Activated T-cell treated with anti-CD3 and anti-CD28 coated beads, Interleukin-2, amount 50 U/mL, for 72 hours (primary cell): ENCODE results near the gene PGK1. TPM values are rescaled to one million over a fixed set of nuclear protein-coding genes. Genes with fewer than 3 reads are reported as not detected.
"Not testable (repeated sequence)": the region's sequence is repeated elsewhere in the genome, so short reads cannot be mapped to it uniquely, and the experiment has no call there.

Experiments
- ATAC-seq, 2 donors: fragments of 150-1000 bp; cut with Tn5 transposase; replicated peaks in 1 of 2; 2 replicates each; pipeline ENCODE4 v1.10.0; 2021; ENCODE audit warnings: moderate library complexity in 2 of 2, mild to moderate bottlenecking in 1 of 2
- DNase-seq, 2 donors: peaks; one replicate each; pipeline ENCODE4 v3.0.0; 2021 to 2022; ENCODE audit warnings: mixed read lengths in 1 of 2
- H3K27ac Mint-ChIP-seq: one replicate; pipeline ENCODE4 v1.8.0; 2022; ENCODE audit warnings: mild to moderate bottlenecking, moderate library complexity, mixed read lengths
- H3K27me3 Mint-ChIP-seq: one replicate; pipeline ENCODE4 v1.8.0; 2022; ENCODE audit warnings: low read depth, mixed read lengths
- H3K36me3 Mint-ChIP-seq, 2 donors: one replicate each; pipeline ENCODE4 v1.8.0; 2022; ENCODE audit warnings: mixed read lengths in 2 of 2, mild to moderate bottlenecking in 1 of 2; ENCODE audit not compliant: insufficient read depth in 2 of 2
- H3K4me1 Mint-ChIP-seq: one replicate; pipeline ENCODE4 v1.8.0; 2022; ENCODE audit warnings: low read depth, mixed read lengths
- H3K4me3 Mint-ChIP-seq, 2 donors: one replicate each; pipeline ENCODE4 v1.8.0; 2022; ENCODE audit warnings: mild to moderate bottlenecking in 2 of 2, mixed read lengths in 2 of 2, moderate library complexity in 2 of 2
- H3K9me3 Mint-ChIP-seq, 2 donors: one replicate each; pipeline ENCODE4 v1.8.0; 2022; ENCODE audit warnings: mixed read lengths in 2 of 2
- total RNA-seq, 2 donors: library from RNA; stranded (reverse); gene quantifications; one replicate each; pipeline ENCODE4 v1.2.3, GENCODE V29; 2022

Gene PGK1
- 100 to 1,000 TPM; 345 to 457 TPM for total RNA-seq

DNA sequence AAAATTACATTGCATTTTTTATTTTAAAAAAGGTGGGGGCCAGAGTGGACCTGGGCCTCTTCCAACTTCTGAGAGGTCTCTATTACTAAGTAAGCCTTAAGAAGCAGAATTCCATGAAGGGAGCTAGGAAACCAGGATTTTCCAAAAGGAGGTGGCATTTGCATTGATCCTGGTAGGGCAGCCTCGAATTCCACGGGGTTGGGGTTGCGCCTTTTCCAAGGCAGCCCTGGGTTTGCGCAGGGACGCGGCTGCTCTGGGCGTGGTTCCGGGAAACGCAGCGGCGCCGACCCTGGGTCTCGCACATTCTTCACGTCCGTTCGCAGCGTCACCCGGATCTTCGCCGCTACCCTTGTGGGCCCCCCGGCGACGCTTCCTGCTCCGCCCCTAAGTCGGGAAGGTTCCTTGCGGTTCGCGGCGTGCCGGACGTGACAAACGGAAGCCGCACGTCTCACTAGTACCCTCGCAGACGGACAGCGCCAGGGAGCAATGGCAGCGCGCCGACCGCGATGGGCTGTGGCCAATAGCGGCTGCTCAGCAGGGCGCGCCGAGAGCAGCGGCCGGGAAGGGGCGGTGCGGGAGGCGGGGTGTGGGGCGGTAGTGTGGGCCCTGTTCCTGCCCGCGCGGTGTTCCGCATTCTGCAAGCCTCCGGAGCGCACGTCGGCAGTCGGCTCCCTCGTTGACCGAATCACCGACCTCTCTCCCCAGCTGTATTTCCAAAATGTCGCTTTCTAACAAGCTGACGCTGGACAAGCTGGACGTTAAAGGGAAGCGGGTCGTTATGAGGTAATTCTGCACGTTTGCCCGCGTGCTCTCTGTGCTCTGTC, at the start of gene PGK1:
Gene PGK1 (plus strand): TSS at position 626 of the 824 bp plus-strand sequence. CDS start 93 bp downstream, at position 719.
- Mint-ChIP-seq H3K27me3 (peaks cover 13% of the 10 kb centered on the region), H3K4me1 (peaks cover 30% of the 10 kb centered on the region), H3K36me3 (peaks cover 20% of the 10 kb centered on the region in 2 donors), H3K9me3 (peaks cover 0 to 2% of the 10 kb centered on the region in 2 donors), H3K4me3 (peak within 1 kb of the TSS; percentile 80 to 99), H3K27ac (peak within 1 kb of the TSS; percentile 97)
- peak; percentile 92 to 95 for DNase-seq
- peak; percentile 97 to 98 for ATAC-seq

DNA sequence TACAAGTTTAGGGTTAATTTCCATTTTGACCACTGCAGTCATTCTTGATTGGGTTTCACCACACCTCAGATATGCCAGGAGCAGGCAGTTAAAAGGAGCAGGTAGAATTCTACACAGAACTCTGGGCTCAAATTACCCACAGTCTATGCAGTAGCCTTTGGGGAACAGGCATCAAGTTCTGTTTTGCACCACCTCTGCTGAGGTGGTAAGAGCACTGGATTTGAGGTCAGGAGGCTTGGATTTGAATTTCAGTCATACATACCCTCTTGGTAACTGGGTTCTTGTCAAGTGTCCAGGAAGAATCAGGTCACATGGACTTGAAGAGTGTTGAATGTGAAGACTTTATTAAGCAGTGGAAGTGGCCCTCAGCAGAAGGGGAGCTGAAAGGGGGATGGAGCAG, 40.4 kb upstream of the PGK1 start:
- H3K36me3 Mint-ChIP-seq, result peaks cover under 1% of the 10 kb centered on the region in 2 donors
- ATAC-seq, result no peak

DNA sequence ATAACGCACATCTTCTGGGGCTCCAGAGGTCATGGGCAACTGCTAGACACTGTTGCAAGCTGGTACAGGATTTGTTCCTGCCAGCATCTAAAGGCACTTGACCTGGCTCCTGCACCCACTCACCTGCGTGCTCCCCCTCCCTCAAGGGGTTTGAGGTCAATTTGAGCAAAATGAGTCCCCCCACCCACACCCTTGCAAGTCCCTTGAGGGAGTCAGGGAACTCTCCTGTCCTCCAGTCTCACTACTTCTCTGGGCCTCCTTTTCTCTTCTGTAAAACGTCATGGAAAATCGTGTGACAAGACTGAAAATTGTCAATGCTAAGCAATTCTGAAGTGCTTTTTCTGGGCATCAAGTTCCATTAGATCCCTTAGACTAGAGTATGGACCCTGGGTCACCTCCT, 39.9 kb upstream of the PGK1 start:
- H3K4me3 Mint-ChIP-seq, result no peak overlapping the region
- no peak for ATAC-seq
- peaks cover 2 to 3% of the 10 kb centered on the region in 2 donors for H3K36me3 Mint-ChIP-seq
- H3K27ac Mint-ChIP-seq, result no peak overlapping the region
- H3K9me3 Mint-ChIP-seq, result peaks cover 0 to 2% of the 10 kb centered on the region in 2 donors
- H3K4me1 Mint-ChIP-seq, result peaks cover 23% of the 10 kb centered on the region
- peaks cover 9% of the 10 kb centered on the region for H3K27me3 Mint-ChIP-seq
- no peak for DNase-seq

More for the DNA sequence above, 40.4 kb upstream of the PGK1 start:
- Mint-ChIP-seq H3K27me3 (peaks cover 9% of the 10 kb centered on the region), H3K4me1 (peaks cover 23% of the 10 kb centered on the region), H3K27ac (no peak overlapping the region), H3K9me3 (no peaks in the 10 kb centered on the region), H3K4me3 (no peak overlapping the region)
- no peak for DNase-seq

DNA sequence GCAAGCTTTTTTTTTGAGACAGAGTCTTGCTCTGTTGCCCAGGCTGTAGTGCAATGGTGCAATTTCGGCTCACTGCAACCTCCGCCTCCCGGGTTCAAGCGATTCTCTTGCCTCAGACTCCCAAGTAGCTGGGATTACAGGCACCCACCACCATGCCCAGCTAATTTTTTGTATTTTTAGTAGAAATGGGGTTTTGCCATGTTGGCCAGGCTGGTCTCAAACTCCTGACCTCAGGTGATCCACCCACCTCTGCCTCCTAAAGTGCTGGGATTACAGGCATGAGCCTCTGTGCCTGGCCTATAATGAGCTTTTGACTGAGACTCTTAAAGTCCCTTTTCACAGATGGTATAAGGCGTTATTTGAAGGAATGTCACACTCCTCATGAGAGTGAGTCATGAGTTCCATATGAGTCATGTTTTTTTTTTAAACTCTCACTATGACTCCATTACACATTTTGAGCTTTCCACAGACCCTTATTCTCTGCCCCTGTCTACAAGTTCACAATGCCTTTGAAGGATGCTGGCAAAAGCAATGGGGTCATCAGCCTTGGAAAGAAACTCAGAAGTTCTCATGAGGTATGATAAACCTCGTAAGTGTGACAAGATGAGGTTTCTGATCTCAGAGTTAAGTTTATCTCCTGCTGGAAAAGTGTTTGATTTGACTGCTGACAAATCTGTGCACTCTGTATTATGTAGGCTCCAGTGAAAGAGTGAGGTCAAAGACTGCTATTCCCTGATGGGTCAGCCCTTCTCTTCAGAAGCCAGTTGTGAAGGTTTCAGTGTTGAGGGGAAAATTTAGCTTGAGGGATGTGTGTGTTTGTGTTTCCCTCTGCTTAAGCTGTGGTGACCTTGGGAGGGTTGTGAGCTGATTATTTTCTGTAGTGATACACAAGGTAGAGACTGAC, 39.1 kb upstream of the PGK1 start:
- ATAC-seq, result peak; percentile 93 to 95
- peak overlapping the region; percentile 35 to 75 for H3K4me3 Mint-ChIP-seq
- peak; percentile 7 to 25 for DNase-seq
- not testable (repeated sequence) for H3K9me3 Mint-ChIP-seq, H3K27me3 Mint-ChIP-seq, H3K36me3 Mint-ChIP-seq
- peaks cover 23% of the 10 kb centered on the region for H3K4me1 Mint-ChIP-seq
- peak overlapping the region; percentile 69 for H3K27ac Mint-ChIP-seq

DNA sequence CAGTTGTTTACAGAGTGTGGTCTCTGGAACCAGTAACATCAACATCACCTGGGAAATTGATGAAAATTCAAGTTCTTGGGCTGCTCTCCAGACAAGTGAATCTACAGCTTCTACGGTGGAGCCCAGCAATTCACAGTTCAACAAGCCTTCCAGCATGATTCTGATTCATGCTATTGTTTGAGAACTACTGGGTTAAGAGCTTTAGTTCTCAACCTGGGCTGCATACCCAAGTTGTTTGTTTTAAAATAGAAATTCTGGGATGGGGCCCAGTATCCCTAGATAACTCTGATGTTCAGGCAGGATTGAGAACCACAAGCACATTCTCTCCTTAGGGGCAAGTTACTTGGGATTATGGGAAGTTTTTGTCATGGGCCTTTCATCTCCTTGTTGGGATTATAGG, 37.9 kb upstream of the PGK1 start:
- Mint-ChIP-seq H3K27ac (no peak overlapping the region), H3K4me1 (peaks cover 23% of the 10 kb centered on the region), H3K4me3 (no peak overlapping the region), H3K27me3 (peaks cover 9% of the 10 kb centered on the region), H3K9me3 (peaks cover 0 to 2% of the 10 kb centered on the region in 2 donors), H3K36me3 (peaks cover 2 to 3% of the 10 kb centered on the region in 2 donors)
- DNase-seq, result no peak
- no peak for ATAC-seq

DNA sequence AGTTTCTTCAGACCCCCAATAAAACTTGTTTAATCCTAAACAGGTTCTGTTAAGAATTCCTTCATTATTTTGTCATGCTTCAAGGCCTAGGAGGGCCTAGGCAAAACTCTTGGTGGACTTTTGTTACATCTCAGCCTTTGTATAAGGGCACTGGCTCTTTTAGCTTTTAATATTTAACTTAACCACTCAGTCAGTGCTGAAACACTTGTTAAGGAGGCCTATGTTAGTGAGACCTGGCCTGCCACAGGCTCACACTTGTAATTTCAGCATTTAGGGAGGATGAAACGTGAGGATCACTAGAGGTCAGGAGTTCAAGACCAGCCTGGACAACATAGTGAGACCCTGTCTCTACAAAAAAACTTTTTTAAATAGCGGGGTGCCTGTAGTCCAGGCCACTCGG, 32.7 kb upstream of the PGK1 start:
- no peak for ATAC-seq
- Mint-ChIP-seq H3K27me3 (no peaks in the 10 kb centered on the region), H3K27ac (no peak overlapping the region), H3K4me1 (peaks cover 16% of the 10 kb centered on the region), H3K9me3 (peaks cover 6% of the 10 kb centered on the region in 2 donors), H3K4me3 (no peak overlapping the region), H3K36me3 (peaks cover 12 to 16% of the 10 kb centered on the region in 2 donors)
- no peak for DNase-seq

DNA sequence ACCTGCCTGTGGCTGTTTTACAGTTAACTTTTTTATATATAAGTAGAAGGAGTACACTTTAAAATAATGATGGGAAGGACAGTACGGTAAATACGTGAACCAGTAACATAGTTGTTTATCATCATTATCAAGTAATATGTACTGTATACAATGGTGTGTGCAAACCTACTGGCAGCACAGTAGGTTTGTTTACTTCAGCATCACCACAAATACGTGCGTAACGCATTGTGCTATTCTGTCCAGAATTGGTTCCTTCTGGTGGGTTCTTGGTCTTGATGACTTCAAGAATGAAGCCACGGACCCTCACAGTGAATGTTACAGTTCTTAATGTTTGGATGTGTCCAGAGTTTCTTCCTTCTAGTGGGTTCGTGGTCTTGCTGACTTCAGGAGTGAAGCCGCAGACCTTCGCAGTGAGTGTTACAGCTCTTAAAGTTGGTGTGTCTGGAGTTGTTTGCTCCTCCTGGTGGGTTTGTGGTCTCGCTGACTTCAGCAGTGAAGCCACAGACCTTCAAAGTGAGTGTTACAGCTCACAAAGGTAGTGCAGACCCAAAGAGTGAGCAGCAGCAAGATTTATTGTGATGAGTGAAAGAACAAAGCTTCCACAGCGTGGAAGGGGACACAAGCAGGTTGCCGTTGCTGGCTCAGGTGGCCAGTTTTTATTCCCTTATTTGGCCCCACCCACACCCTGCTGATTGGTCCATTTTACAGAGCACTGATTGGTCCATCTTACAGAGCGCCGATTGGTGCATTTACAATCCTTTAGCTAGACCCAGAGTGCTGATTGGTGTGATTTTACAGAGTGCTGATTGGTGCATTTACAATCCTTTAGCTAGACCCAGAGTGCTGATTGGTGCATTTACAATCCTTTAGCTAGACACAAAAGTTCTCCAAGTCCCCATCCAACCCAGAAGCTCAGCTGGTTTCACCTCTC, 30.6 kb upstream of the PGK1 start:
- H3K27ac Mint-ChIP-seq, result peak overlapping the region; percentile 84
- not testable (repeated sequence) for H3K9me3 Mint-ChIP-seq, H3K27me3 Mint-ChIP-seq
- H3K36me3 Mint-ChIP-seq, result peaks cover 14 to 29% of the 10 kb centered on the region in 2 donors
- H3K4me3 Mint-ChIP-seq, result peak overlapping the region; percentile 38 to 50
- DNase-seq, result peak; percentile 18 to 49
- peaks cover 16% of the 10 kb centered on the region for H3K4me1 Mint-ChIP-seq
- peak; percentile 54 to 71 for ATAC-seq

DNA sequence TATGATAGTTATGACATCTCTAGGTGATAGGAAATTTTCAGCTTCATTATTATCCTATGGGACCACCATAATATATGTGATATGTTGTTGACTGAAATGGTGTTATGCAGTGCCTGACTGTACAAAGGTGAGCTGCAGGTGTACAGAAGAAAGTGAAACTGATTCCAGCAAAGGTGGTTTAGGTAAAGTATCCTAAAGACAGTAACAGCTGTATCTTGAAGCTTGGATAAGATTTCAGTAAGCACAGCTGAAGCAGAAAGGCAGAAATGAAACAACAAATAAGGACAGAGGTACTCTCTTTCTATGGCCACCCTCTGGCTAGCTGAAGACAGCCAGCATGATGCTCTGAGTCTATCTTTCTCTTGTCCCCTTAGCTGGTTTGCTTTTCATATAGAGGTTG, 30.0 kb upstream of the PGK1 start:
- no peak overlapping the region for H3K4me3 Mint-ChIP-seq
- ATAC-seq, result no peak
- peaks cover 12 to 28% of the 10 kb centered on the region in 2 donors for H3K36me3 Mint-ChIP-seq
- H3K27ac Mint-ChIP-seq, result no peak overlapping the region
- peaks cover 2% of the 10 kb centered on the region for H3K27me3 Mint-ChIP-seq
- peaks cover 16% of the 10 kb centered on the region for H3K4me1 Mint-ChIP-seq
- DNase-seq, result no peak
- H3K9me3 Mint-ChIP-seq, result peaks cover 4 to 12% of the 10 kb centered on the region in 2 donors

DNA sequence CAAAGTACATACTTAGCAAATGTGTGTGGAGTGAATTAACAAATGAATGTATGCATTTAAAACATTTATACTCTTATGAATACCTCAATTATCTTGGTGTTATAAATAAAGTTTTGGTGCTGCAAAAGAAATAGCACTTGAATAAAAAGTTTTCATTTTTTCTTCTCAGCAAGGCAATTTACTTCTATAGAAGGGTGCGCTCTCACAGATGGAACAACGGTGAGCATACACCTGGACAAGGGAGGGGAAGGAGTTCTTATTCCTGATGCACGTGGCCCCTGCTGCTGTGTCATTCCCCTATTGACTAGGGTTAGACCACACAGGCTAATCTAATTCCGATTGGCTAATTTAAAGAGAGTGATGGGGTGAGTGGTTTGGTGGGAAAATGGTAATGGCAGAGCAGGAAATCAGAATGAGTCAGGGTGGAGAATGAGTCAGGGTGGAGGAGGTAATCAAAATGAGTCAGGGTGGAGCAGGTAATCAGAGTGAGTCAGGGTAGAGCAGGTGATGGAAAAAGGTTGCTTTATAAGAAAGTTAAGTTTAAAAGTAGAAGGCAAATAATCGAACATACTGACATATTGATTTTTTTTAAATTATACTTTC, 28.2 kb upstream of the PGK1 start:
- peak; percentile 69 for ATAC-seq
- peak overlapping the region; percentile 50 for H3K27ac Mint-ChIP-seq
- DNase-seq, result peak; percentile 34 to 36
- H3K27me3 Mint-ChIP-seq, result peaks cover 18% of the 10 kb centered on the region
- H3K4me3 Mint-ChIP-seq, result no peak overlapping the region
- H3K9me3 Mint-ChIP-seq, result peaks cover 4 to 13% of the 10 kb centered on the region in 2 donors
- peaks cover 16% of the 10 kb centered on the region for H3K4me1 Mint-ChIP-seq
- H3K36me3 Mint-ChIP-seq, result peaks cover 12 to 30% of the 10 kb centered on the region in 2 donors

DNA sequence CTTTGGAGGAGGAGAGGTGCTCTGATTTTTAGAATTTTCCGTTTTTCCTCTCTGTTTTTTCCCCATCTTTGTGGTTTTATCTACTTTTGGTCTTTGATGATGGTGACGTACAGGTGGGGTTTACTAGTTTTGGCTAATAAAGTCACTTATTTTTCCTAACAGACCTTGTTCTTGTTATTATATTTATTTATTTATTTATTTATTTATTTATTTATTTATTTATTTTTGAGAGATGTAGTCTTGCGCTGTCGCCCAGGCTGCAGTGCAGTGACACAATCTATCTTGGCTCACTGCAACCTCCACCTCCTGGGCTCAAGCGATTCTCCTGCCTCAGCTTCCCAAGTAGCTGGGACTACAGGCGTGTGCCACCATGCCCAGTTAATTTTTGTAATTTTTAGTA, 22.6 kb upstream of the PGK1 start:
- not testable (repeated sequence) for H3K9me3 Mint-ChIP-seq, H3K4me3 Mint-ChIP-seq, H3K4me1 Mint-ChIP-seq, H3K27ac Mint-ChIP-seq, DNase-seq, ATAC-seq
- Mint-ChIP-seq H3K36me3 (peaks cover 2 to 17% of the 10 kb centered on the region in 2 donors), H3K27me3 (peaks cover 22% of the 10 kb centered on the region)

DNA sequence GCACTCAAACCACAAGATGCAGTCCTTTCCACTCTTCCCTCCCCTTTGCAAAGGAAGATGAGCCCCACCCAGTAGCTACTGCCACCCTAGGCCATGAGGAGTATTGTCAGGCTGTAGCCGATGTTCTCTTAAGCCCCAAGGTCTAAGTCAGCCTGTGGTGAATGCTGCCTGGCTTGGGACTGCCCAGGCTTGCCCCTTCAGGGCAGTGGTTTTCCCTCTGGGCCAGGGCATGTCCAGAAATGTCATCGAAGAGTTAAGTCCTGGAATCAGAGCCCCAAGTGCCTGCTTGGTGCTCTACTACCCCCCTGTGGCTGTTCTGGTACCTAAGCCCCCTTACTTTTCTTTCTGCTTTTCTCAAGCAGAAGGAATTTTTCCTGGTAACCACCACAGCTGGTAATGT, 11.8 kb upstream of the PGK1 start:
- peaks cover 31% of the 10 kb centered on the region for H3K27me3 Mint-ChIP-seq
- H3K4me1 Mint-ChIP-seq, result peaks cover 5% of the 10 kb centered on the region
- H3K27ac Mint-ChIP-seq, result no peak overlapping the region
- ATAC-seq, result peak; percentile 57 to 69
- no peaks in the 10 kb centered on the region for H3K36me3 Mint-ChIP-seq
- DNase-seq, result peak in 1 of 2 donors; percentile 20
- H3K9me3 Mint-ChIP-seq, result peaks cover 0 to 2% of the 10 kb centered on the region in 2 donors
- H3K4me3 Mint-ChIP-seq, result no peak overlapping the region

DNA sequence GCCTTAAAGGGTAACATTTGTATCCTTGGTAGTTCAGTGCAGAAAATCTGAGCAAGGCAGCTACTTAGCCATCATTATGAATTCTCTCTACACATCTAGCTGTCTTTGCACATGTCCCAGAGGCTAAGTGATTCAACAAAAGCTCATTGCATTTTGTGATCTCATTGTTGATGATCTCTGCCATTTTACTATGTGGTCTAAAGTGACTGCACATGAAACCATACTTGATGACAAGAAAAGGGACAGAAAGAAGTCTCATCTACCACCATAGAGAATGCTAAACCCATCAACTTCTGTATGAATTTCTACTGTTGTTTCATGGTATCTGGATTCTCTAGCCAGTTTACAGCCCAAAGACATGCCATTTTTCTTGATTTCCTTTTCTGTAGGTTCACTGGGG, 5.9 kb upstream of the PGK1 start:
- H3K27ac Mint-ChIP-seq, result no peak overlapping the region
- ATAC-seq, result peak; percentile 45 to 78
- H3K9me3 Mint-ChIP-seq, result peaks cover 0 to 2% of the 10 kb centered on the region in 2 donors
- H3K36me3 Mint-ChIP-seq, result peaks cover 2 to 4% of the 10 kb centered on the region in 2 donors
- peaks cover 27% of the 10 kb centered on the region for H3K27me3 Mint-ChIP-seq
- peaks cover 7% of the 10 kb centered on the region for H3K4me1 Mint-ChIP-seq
- DNase-seq, result no peak
- peak overlapping the region in 1 of 2 donors; percentile 2 for H3K4me3 Mint-ChIP-seq
